GM10847 (cell line): ENCODE measurements around the gene PIMREG.
A peak's percentile ranks its signal among the peaks of the same experiment; 100 is the strongest.

ENCODE experiments used
- POLR2A ChIP-seq: IDR thresholded peaks from 2 replicates; pipeline ENCODE4 v1.6.1; 2011; ENCODE audit not compliant: insufficient read length; ENCODE audit errors: extremely low read depth

Gene PIMREG, protein sequence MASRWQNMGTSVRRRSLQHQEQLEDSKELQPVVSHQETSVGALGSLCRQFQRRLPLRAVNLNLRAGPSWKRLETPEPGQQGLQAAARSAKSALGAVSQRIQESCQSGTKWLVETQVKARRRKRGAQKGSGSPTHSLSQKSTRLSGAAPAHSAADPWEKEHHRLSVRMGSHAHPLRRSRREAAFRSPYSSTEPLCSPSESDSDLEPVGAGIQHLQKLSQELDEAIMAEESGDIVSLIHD

DNA sequence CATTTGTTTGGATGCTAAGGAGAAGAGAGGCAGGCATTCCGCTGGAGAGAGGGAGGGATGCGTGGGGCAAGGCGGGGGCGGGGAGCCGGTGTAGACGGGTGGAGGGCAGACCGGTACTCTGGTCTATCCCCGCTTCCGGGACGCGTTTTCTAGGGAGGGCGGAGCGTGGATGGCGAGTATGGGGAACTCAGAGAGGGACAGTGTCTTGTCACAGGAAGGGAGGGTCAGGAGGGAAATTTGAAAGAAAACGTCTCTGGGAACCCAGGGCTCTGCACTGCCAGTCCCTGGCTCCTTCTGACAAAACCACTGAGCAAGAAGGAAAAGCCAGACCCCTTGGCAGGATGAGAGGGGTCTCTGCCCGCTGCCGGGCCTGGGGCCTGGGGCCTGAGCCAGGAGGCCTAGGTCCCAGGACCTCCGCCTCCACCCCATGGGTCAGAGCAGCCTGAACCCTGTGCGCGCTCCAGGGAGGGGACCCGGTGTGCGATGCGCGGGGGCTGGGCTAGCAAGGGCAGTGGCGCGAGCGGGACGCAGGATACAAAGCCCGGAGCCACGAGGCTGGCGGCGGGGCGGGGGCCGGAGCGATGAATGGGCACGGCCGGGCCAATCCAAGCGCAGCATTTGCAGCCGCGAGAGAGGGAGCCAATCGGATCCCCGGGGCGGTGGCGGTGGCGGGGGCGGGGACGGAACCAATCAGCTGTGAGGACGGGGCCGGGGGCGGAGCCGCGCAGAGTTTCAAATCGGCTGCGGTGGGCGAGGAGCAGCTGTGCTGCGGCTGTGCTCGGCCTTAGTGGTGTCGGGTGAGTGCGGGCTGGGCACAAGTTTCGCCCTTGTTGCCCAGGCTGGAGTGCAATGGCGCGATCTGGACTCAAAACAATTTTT lies at the start of gene PIMREG:
Gene PIMREG, plus strand, starts transcription at position 764 of the 879 bp plus-strand sequence. CDS start 656 bp downstream, outside the sequence.
- TF ChIP-seq POLR2A = peak; percentile 73

DNA sequence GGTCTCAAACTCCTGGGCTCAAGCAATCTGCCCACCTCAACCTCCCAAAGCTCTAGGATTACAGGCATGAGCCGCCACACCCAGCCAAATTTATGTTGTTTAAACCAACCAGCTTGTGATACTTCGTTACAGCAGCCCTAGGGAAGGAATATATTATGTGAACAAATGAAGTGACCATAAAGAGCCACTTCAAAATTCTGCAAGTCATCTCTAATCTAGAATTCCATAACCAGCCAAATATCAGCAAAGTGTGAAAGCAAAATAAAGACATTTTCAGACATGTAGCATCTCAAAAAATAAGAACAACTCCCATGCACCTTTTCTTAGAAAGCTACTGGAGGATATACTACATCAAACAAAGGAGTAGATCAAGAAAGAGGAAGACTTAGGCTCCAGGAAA lies 45.3 kb upstream of the PIMREG start:
- TF ChIP-seq POLR2A = no peak

- TF ChIP-seq POLR2A = no peak
Measured at GRCh38 chr17:6402258-6402657, 42.0 kb upstream of the PIMREG start.

DNA sequence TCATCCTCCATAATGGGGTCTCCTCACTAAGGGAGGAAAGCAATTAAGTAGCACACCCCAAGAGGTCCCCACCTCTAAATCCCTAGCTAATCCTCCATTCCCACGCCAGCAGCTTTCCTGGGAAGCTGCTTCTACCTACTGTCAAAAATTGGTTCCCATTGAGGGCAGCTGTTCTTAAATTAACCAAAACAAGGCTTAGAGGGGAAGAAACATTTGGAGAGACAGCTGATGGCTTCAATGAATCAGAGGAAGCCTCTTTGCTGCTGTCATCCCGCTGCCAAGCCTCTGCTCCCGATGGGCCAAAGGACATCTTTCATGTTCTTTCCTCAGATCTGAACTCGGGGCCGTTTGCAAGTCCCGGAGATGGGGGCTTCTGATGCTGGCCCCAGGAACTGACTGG lies 36.0 kb upstream of the PIMREG start:
- no peak for TF ChIP-seq POLR2A

DNA sequence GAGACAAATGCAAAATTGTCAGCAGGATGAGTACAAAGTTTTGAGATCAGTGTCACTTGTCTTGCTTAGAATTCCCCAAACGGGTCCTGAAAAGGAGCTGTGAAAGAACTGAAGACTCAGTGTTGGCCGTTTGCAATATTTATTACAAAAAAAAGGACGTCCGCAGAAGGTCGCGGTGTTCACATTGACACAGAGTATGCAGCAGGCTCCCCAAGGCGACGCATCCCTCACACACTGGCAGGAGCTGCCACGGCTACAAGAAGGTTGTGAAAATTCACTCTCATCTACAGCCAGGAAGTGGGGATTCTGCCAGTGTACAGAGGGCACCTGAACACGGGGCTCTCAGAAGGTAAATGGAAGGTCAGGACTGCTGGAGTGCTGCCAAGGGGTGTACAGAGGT lies 35.5 kb upstream of the PIMREG start:
- TF ChIP-seq POLR2A = no peak

DNA sequence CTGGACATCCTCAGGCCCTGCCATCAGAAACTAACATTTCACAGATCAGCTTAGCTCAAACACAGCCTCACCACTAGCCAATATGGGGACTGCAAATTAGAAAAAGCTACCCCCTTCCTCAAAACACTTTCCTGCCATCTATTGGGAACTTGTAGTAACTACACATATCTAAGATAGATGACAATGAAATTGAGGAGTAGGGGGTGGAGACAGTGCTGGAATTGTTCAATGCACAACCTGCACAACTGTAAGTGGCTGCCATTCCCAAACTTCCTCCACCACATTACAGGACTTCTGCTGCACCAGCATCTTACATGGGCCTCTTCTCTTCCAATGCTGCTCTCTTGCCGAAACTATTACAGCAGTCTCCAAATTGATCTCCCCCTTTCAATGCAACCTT lies 31.2 kb upstream of the PIMREG start:
- no peak for TF ChIP-seq POLR2A

DNA sequence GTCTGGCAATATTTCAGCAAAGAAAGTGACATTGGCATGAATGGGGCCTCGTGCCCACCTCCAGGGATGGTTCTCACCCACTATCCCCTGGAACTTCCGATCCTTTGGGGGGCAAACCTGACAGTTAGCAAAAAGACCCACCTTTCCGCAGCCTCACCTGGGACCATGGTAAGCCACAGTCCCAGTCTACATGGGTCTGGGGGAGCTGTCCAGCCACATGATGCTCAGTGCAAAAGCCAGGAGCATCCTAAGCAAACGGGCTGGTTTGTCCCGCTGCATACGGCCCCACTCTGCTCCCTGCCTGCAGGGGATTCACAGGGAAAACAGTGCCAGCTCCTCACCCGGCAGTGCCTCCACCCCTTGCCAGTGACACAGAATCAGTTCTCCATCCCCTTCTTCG lies 28.6 kb upstream of the PIMREG start:
- no peak for TF ChIP-seq POLR2A

GRCh38 chr17:6420173-6420641 lies 24.0 kb upstream of the PIMREG start:
- no peak for TF ChIP-seq POLR2A

DNA sequence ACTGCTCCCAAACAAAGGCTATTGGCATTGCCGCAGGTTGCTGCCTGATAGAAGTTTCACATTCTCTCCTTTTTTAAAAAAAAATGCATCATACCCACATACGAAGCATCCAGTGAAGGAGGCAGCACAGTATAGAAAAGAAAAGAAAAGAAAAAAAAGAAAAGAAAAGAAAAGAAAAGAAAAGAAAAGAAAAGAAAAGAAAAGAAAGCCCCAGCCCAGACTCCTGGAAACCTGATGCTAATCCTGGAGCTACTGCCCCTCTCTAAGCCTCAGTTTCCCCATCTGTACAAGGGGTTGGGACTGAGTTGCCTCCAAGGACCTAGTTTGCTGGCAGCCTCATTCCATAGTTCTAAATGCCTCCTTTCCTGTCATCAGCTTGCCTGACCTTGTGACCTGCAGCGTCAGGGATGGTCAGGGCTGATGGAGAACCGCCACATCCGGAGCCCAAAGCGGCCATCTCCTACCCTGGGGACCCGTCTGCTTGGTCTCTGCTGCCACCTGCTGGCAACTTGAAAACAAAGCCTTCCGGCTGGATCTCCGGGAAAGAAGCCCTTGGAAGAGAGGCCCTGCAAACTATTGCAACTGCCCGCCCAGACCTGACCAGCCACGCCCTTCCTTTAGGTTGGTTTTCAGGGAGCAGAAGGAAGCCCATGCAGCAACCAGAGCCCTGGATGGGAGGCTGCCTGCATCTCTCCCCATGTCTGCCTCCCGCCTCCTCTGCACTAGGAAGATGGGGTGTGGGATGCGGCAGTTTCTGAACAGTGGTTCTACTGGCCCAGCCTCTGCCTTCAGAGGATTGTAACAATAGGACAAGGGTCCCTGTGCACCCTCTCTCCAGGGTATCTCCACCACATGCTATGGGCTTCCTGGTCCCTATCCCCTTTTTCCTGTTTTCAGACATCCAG lies 22.3 kb upstream of the PIMREG start:
- TF ChIP-seq POLR2A = no peak

- TF ChIP-seq POLR2A = no peak
Measured at GRCh38 chr17:6422654-6423241, 21.5 kb upstream of the PIMREG start.

DNA sequence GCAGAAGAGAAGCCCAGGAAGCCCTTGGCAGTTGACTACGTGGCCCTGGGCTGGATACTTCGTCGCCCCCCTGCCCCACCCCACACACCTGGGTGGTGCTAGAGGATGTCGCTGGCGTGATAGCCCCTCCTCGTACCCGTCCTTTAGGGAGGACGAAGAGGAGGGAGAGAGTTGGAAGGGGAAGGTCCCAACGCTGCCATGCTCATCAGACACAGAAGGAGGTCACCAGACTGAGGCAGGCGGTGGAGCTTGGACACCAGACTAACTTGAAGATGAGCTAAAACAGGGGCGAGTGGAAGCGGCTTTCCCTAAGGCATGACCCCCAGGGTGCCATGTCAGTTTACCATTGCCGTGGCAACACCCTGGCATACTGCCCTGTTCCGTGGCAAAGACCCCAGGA lies 20.3 kb upstream of the PIMREG start:
- no peak for TF ChIP-seq POLR2A

DNA sequence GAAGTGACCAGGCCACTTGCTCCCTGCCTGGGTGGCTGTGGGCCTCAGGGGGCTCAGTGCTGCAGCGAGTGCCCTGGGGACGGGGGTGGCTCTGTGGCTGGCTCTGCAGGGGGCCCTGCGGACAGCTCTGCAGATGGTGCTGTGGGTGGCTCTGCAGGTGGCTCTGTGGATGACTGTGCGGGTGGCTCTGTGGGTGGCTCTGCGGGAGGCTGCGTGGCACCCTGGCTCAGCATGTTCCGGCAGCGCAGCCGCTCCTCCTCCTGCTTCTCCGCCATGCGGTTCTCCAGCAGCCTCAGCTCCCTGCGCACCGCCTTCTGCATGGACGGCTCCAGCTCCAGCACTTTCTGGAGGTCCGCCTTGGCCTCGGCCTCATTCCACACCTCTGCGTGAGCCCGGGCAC lies 18.8 kb upstream of the PIMREG start:
- TF ChIP-seq POLR2A = no peak

DNA sequence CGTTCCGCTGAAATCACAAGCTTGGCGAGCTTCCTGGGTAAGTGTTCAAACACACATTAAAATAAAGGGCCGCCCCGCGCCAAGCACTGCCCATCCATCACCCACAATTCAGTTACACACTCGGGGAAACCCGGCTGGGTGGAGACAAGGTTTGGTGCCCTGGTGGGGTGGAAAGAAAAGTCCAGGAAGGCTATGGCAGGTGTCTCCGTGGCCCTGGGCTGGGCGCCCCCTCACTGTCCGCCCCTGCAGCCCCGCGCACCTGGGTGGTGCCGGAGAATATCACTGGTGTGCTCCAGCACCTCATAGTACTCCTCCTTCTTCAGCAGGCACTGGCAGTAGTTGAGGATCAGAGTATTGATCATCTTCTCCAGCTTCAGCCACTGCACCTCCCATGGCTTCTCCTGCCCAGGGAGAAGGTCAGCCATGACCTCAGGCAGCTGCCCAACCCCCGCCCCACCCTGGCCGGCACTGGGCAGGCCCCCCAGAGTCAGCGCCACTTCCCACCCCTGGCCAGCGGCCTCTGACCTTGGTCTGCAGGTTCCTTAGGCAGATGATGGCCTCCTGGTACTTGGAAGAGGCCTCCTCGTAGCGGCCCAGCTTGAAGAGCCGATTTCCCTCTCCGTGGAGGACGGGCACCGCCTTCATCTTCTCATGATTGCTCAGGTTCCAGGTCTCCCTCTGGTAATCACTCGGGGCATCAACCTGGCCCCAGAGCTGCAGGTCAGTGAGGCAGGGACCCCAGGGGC lies 17.7 kb upstream of the PIMREG start:
- TF ChIP-seq POLR2A = no peak

DNA sequence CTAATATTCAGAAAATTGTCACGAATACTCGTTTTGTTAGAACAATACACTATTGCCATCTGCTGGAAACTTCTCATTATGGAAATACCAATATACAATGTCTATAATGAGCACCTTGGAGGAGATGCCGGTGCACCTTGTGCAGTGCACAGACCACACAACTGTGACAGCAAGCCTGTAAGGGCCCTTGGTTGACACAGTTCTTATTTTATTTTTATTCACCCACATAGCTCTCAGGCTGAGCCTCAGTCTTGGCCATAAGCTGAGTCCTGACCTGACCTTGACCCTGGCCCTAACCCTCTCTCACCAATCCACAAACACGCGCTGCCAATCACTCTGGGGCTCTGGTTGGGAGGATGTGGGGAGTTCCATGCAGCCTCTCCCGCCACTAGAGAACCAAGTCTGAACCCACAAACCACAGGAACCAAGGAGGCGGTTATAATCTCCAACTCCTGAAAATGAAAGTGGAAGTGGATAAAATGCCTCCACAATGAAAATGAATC lies 16.9 kb upstream of the PIMREG start:
- TF ChIP-seq POLR2A = no peak
